ENCODE results near the gene HNRNPA1. TPM values are rescaled to one million over a fixed set of nuclear protein-coding genes. Genes with fewer than 3 reads are reported as not detected.

HNRNPA1 gene
- polyA plus RNA-seq = 138 and 186 TPM in 2 replicates

DNA sequence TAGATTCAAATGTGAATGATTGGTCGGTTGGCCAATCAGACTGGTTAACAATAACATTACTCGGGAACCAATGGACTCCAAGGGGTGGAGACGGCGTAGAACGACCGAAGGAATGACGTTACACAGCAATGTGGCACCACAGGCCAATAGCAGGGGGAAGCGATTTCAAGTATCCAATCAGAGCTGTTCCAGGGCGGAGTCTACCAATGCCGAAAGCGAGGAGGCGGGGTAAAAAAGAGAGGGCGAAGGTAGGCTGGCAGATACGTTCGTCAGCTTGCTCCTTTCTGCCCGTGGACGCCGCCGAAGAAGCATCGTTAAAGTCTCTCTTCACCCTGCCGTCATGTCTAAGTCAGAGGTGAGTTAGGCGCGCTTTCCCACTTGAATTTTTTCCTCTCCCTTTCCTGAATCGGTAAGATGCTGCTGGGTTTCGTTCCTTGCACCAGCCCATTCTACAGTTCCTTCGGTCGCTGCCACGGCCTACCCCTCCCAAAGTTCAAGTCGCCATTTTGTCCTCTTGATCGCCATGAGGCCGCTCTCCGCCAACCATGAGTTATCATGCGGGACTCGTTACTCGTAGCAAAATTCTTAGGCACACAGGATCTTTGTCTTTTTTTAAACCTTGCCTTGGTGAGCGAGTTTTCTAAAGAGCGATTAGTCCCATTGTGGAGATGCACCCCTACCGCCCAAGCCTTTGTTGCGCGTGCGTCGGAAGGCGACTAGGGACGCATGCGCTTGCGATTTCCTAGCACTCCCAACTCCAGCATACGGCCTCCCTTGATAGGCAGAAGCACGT, at the start of gene HNRNPA1:
TSS of gene HNRNPA1 (plus strand) at position 259 of the 793 bp plus-strand sequence. CDS start at position 341, 82 bp downstream.

DNA sequence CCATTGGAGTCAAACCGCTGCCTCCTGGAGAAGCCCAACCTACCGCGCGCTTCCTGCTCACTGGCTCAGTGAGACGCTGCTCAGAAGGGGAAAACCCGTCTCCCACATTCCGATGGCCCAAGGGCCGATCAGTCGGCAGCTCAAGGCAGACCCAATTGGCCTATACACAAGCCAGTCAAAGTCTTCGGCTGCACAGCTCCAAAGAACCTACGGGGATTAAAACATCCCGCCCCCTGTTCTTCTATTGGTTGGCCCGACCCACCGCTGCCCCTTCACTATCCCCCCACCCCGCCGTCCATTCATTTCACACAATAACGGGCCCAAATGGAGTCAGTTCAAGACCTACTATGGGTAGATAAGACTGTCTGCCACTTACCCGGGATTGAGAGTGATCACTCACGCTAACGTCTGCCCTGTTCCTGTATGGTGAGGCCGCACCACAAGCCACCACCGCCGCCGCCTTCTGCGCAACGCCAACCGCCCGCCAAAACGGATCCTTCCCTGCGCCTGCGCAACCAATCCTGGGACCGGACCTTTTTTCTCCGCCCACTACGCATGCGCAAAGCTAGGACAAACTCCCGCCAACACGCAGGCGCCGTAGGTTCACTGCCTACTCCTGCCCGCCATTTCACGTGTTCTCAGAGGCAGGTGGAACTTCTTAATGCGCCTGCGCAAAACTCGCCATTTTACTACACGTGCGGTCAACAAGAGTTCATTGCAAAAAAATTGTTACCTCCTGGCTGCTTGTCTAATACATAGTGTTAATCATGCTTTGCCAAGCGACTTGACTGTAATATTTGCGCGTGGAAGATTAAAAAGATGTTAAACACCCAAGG, 676 bp upstream of the HNRNPA1 start, which contains the start of gene CBX5:
TSS of gene CBX5 (minus strand) at position 491 of the 836 bp plus-strand sequence. CDS start 22,472 bp downstream, outside the sequence.

DNA sequence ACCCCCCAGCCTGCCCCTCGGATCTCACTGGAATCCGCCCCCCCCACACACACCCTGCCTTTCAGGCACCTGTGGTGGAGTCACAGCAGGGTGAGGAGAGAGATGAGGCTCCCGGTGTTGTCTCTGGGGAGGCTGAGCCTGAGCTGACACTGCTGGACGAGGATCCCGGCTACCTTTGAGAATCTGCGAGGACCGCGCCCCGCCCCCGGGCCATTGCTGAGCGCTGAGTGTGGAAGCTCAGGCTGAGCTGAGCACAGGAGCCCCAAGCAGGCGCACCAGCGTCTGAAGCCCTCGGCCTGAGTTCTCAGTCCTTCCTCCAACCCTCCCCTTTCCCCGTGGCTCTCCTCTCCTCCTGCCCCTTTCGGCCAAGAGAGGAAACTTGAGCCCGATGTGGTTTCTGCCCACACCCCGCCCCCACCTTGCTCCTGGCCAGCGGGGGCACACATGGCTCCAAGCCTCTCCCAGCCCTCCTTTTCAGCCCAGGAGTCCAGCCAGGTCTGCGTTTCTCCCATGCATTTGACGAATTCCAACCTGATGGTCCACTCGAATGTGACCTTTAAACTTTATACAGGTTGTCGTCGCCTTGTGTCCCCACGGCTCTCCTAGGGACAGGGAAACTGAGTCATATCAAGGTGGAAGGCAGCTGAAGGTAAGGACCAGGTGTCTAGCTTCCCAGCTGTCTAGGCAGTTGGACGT, 20.4 kb downstream of the HNRNPA1 start, which contains the start of gene NFE2:
TSS of gene NFE2 (minus strand) at position 284 of the 696 bp plus-strand sequence. CDS start 5,767 bp downstream, outside the sequence.

DNA sequence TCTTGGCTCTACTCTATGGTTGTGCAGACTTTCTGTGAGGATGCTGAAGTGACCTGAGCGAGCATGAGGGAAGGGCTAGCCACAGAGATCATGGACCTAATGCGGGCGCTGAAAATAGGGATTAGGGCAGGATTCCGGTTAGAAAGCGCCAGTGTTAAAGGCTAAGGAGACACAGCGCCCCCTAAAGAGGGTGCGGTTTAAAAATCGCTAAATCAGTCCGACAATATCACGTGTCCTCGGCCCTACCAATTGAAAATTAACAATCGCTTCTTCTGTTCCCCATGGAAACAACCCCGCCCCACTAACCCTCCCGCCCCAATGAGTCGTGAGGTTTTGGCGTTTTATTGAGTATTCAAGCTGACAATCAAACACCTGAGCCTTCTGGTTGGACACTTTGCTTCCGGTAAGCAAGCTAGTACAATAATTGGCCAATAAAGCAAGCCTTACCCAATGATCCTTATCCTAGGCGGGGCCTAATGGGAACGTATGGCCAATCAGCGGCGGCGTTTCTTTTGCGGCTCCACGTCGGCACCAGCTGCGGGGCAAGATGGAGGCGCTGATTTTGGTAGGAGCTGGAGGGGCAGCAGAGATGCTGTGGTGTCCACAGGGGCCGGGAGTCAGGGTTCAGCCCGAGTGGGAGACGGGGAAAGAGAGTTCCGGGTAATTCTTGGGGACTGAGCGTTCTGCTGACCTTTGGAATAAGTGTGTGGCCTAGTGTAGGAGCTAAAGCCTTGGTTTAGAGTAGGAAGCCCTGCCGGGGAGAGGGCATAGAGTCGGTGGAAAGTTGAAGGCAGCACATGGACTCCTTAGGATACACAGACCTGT, 44.3 kb downstream of the HNRNPA1 start, which contains the start of gene COPZ1:
TSS of gene COPZ1 (plus strand) at position 515 of the 825 bp plus-strand sequence. CDS start at position 548, 33 bp downstream.

Other genes with a start within 250 kb of the HNRNPA1 start
- gene HOXC5, start 247.7 kb upstream of the HNRNPA1 start, polyA plus RNA-seq = not detected in 2 replicates
- not detected in 2 replicates for gene HOXC4, start 226.9 kb upstream of the HNRNPA1 start, polyA plus RNA-seq
- 14.4 and 18.8 TPM in 2 replicates for gene SMUG1, start 91.7 kb upstream of the HNRNPA1 start, polyA plus RNA-seq
- gene CBX5, start 604 bp upstream of the HNRNPA1 start, polyA plus RNA-seq = 43.9 and 51.9 TPM in 2 replicates
- not detected in 2 replicates for gene NFE2, start 20.3 kb downstream of the HNRNPA1 start, polyA plus RNA-seq
- 191 and 243 TPM in 2 replicates for gene COPZ1, start 44.4 kb downstream of the HNRNPA1 start, polyA plus RNA-seq
- not detected in 2 replicates for gene GPR84, start 83.8 kb downstream of the HNRNPA1 start, polyA plus RNA-seq
- 6.1 and 12.1 TPM in 2 replicates for gene ZNF385A, start 104.0 kb downstream of the HNRNPA1 start, polyA plus RNA-seq
- gene ITGA5, start 138.5 kb downstream of the HNRNPA1 start, polyA plus RNA-seq = 1.4 and 3.8 TPM in 2 replicates
- 0.73 and 0.91 TPM in 2 replicates for gene GTSF1, start 192.9 kb downstream of the HNRNPA1 start, polyA plus RNA-seq
- 0.47 and 3.5 TPM in 2 replicates for gene NCKAP1L, start 217.0 kb downstream of the HNRNPA1 start, polyA plus RNA-seq

Measured in Purkinje cell (primary cell).